Epidermal melanocyte (primary cell): ENCODE results near the gene GFOD2.

Source experiments
- DNase-seq: peaks from one replicate; pipeline ENCODE4 v3.0.0; 2011; ENCODE audit warnings: low spot score; ENCODE audit not compliant: insufficient read length

The GFOD2 gene

DNA sequence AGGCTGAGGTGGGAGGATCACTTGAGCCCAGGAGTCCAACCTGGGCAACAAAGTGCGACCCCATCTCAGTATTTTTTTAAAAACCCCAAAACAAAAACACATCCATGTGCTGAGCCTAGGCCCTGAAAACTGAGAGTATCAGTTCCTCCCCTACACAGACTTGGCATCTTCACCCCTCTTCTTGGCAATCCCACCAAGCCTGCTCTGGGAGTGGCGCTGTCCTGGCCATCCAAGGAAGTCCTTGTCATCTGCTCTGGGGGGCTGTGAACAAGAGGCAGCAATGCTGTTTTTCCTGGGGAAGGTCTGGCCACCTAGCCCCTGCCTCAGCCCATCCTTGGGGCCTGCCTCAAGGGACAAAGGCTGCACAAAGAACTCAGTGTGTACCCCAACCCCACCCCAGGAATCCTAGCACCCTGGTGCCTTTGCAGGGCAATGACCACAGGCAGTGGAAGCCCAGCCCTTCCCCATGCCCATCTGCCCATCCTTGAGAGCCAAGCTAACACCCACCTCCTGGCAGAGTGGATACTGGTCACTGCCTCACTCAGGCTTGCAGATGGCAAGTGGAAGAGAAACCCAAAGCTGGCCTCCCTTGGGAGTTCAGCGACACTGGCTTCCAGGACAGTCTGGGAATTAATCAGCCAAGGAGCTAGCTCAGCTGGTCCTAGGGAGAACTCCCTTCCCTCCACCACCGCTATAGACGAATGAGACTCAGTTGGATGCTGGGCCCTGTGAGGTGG lies 14.8 kb upstream of the GFOD2 start:
- DNase-seq: no peak

GRCh38 chr16:67731753-67732095 lies 12.6 kb upstream of the GFOD2 start:
- no peak for DNase-seq

DNA sequence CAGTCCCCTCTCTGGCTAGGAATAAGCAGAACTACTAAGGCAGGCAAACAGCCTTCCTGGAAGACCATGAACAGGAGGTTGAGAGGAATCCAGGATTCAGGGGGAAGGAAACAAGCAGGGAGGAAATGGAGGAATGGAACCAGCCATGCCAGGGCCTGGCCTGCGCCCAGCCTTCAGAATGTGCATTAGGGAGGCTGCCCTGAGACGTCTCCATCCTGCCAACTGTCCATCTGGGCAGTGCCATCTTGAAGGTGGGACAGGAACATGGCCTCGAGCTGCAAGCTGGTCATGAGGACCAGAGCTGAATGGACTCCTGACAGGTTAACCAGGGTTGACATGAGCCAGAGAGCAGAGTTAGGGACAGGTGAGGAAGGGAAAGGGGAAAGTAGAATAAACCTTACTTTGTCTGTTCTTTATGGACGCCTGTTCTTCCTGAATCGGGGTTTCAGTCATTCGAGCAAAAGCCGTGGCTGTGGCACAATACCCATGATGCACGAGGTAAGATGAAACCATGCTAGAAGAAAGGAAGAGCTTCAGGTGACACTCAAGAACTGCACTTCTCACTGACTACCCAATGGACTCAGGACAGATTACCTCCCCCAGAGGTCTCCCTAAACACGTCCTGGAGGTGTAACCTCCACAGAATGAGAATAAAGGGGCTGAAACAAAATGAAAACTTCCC lies 12.1 kb upstream of the GFOD2 start:
- no peak for DNase-seq

DNA sequence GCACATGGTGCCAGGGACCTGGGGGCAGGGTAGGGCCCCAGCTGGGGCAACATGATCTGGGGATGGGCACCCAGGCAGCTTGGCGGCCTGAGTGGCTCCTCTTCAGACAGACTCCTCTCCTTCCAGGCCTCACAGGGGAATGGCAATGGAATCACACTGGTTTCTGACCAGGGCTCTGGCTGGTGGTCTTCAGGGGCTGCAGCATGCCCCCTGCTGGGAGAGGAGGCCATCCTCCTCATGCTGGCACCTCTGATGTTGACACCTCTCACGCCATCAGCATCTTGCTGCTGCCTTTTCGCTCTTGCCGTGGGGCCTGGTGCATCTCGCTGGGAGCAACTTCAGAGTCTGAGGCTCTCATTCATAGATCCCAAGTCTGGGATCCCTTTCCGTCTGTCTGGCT lies 11.2 kb upstream of the GFOD2 start:
- no peak for DNase-seq

DNA sequence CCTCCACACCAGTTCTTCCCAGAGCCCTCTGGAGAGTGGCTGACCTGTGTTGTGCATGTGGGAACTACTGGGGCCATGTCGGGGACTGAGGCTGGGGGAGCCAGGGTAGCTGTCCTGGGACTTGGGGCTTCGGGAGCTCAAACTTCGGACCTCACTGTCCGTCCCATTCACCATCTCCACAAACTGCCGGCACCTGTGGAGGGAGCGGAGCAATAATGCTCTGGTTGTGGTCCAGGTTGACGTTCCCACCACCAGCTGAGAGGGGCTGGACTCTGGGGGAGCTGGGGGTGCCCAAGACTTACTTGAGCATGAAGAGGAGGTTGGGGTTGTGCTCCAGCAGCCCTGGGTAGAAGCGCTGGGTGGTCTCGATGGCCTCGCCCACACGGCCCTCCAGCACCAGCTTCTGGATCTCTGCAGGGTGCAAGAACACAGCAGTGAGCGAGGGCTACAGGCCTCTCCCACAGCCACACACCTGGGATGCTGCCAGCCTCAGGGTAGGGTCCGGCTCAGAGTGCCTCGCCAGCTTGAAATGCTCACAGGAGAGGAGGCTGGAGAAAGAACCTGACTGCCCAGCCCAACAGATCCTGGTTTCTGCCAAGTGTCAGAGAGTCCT lies 10.6 kb upstream of the GFOD2 start:
- DNase-seq: no peak

DNA sequence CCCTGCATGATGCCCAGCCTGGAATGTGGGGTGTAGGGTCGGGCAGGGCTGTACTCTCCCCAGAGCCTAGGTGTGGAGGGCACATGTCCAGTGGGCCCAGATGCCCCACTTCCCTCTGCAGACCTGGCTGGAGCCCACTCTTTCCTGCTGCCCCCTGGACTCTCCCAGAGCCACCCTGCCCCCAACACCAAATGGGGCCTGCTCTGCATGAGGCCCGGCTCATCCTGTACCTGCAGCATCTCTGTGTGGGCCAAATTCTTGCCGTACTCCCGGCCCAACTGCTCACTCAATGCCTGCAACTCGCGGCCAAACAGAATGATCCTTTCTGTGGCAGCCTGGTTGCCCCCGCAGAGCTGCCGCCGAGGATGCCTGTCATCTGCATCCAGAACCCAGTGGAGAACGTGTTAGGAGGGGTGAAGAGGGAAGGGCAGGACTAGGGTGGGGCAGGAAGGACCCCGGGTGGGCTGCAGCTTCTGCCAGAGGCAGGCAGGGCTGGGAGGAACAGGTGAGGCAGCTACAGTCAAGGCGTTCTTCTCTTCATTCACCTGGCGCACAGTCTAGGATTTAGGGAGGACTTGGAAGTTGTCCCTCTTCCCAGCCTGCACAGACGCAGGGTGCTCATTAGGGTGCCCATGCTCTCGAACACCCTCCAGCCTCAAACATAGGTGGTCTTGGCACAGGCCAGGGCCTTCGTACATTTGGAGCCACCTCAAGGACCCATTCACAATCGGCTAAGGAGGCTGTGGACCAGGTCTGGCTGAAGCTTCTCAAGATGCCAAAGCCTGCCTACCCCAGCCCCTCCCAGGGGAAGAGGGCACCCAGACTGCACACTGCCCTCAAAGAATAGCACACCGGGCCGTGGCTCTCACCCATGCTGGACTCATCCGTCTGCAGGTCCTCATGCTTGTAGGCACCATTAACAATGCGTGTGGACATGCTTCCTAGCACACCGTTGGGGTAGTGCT lies 8.7 kb upstream of the GFOD2 start:
- no peak for DNase-seq

DNA sequence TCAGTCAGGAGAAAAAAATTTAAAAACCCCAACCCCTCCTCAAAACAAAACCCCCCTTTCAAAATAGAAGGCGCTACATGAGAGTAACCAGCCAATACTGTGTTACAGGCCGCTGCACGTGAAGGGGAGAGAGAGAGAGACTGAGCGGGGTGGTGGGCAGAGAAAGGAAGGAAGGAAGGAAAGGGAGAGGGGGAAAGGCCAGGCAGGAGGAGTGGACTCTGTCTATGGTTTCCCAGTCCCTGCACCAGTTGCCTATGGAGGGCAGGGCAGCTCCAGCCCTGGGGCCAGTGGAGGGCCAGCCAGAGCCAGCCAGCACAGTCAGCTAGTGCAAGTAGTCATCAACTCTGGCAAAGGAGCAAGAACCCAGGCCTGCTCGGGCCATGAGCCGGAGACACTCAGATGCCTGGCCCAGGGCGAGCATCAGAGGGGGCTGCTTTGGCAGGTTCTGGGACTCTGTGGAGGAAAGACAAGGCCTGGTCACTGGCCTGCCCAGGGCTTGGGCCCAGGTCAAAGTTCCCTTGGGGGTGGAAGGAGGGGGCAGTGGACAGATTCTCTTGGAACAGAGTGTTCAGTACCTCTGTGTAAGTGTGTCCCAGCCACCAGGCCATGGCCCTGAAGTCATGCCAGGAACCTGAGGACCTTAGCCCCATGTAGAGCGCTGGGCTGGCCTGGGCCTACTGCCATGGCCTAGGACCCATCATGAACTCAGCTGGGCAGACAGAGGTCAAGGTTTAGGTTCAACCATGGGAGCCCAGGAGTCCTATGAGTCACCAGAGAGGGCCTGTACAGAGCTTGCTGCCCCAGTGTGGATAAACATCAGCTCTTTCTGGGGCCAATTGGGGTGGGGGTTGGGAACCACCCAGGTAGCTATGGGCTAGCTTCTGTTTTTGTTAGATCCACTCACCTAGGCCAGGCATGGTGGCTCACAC lies 7.3 kb upstream of the GFOD2 start:
- DNase-seq: no peak

DNA sequence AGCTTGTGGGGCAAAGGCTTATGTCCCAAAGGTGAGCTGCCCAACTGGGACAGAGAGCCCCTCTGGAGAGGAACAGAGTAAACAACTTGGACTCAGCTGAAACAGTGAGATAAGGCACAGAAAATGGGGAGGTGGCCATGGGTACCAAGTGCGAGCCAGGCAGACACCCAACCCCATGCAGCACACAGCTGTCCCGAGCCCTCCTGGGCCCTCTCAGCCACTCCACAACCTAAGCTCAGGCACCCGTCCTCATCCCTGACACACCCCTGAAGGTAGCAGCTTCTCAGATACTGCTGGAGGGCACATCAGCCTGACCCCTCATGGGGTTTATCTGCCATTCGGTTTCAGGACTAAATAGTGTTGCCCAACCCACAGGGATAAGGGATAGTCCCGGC lies 4.8 kb upstream of the GFOD2 start:
- DNase-seq: no peak

- DNase-seq: peak; percentile 64
Observed at GRCh38 chr16:67723151-67723910, 4.2 kb upstream of the GFOD2 start.

- DNase-seq: no peak
Observed at GRCh38 chr16:67720236-67720635, 1.1 kb upstream of the GFOD2 start.

GRCh38 chr16:67719778-67720144 lies 645 bp upstream of the GFOD2 start:
- DNase-seq: peak; percentile 81

DNA sequence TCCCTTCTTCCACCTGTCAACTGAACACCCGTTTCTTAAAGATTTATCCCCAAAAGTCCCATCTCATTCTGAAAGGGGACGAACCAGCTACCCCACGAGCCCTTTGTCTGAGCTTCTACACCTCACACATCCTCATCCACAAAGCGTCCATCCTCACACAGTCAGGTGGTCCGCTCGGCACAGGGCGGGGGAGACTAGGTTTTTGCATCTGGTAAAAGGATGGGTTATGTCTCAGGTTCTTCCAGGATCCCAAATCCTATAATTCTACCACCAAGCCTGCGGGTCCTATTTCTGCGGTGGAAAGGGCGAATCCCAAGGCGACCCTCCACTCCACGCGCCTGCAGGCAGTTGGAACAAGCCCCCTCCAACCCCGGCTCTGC lies 458 bp downstream of the GFOD2 start:
- no peak for DNase-seq

DNA sequence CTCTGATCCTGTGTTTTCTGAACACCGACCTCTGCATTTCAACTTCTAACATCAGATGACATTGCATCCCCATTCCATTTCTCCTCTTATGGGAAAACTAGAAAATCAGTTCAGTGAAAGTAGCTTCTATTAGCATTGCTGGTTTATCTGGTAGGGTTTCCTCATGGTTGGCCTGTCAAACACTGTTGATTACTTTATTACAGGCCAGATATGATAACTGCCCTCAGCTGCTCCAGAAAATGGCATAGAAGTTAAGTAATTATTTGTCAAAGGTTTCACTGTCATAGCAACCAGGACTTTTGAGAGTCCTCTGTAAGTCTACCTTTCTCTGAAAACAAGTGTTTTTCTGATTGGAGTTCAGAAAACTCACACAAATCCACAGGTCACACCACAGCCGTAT lies 3.0 kb downstream of the GFOD2 start:
- no peak for DNase-seq

DNA sequence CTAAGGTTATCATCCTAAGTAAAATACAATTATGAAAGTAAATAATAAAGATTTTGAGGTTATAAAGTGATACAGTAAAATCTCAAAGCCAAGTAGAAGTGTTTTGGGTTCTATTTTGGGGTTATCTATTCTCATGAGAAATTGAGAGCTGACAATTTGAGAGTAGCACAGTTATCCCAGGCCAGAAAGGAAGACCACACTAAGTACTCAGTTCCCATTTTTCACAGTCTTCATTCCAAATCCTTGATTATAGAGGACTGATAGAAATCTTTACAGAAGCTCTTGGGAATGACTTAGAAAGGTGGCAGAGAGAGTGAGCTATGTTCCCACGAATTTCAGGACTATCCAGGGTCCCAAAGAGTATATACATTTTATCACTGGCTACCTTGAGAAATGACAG lies 4.6 kb downstream of the GFOD2 start:
- no peak for DNase-seq

DNA sequence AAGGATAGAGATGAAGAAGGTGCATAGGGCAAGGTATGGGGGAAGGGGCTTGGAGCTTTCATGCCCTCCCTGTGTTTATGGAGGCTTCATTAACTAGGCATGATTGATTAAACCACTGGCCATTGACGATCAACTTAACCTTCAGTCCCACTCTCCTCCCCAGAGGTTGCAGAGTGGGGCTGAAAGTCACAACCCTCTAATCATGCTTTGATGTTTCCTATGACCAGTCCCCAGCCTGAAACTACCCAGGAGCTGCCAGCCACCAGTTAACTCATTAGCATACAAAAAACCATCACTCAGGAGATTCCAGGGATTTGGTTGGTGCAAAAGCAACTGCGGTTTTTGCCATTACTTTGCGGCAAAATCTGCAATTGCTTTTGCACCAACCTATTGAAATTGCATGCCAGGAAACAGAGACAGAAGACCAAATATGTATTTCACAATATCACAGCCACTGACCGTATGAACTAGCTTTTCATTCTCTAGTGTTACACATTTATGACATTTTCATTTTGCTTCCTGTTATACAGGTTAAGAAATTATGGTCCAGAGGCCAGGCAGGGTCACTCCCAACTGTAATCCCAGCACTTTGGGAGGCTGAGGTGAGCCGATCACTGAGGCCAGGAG lies 5.4 kb downstream of the GFOD2 start:
- DNase-seq: no peak

- no peak for DNase-seq
Observed at GRCh38 chr16:67710607-67711006, 8.5 kb downstream of the GFOD2 start.

GRCh38 chr16:67709050-67709449 lies 10.1 kb downstream of the GFOD2 start:
- DNase-seq: no peak

- DNase-seq: no peak
Observed at GRCh38 chr16:67708368-67708771, 10.7 kb downstream of the GFOD2 start.

DNA sequence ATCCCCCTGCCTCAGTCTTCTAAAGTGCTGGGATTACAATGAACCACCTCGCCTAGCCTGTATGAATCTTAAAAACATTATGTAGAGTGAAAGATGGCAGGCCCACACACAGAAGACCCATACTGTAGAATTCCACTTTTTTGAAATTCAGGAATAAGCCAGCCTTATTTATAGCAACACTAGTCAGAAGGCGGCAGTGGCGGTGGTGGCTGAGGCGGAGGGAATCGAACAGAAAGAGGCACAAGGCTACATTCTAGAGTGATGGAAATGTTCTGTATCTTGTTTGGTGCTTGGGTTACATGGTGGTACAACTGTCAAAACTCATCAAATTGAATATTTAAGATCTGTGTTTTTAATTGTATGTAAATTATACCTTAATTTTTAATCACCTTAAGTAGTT lies 11.3 kb downstream of the GFOD2 start:
- no peak for DNase-seq

GRCh38 chr16:67707210-67707609 lies 11.9 kb downstream of the GFOD2 start:
- DNase-seq: no peak
